Activated naive CD8-positive, alpha-beta T cell treated with anti-CD3 and anti-CD28 coated beads, Interleukin-2, amount 50 U/mL, for 16 hours (primary cell): ENCODE measurements around the gene ZNF559.

ENCODE experiments used
- DNase-seq: peaks from one replicate; pipeline ENCODE4 v3.0.0-alpha.2; 2020; ENCODE audit warnings: low read depth, low spot score

The ZNF559 gene

GRCh38 chr19:9353011-9353410, 29.0 kb downstream of the ZNF559 start:
- no peak for DNase-seq

GRCh38 chr19:9354651-9355050, 30.7 kb downstream of the ZNF559 start:
- DNase-seq, result no peak

- DNase-seq, result no peak
Measured at GRCh38 chr19:9362905-9363304, 38.9 kb downstream of the ZNF559 start, which contains the start of gene ZNF177. ZNF177 (plus strand) TSS chr19:9363013; CDS start chr19:9378312, 15,299 bp downstream.

- DNase-seq, result no peak
Measured at GRCh38 chr19:9370738-9371619, 47.0 kb downstream of the ZNF559 start.

GRCh38 chr19:9381361-9381785, 57.4 kb downstream of the ZNF559 start:
- DNase-seq, result no peak
